NCI-H146 treated with DMSO at 0.1 percent for 48 hours (cell line): Measurements from ENCODE around the gene TM4SF18.
"Not testable (repeated sequence)": the region's sequence is repeated elsewhere in the genome, so short reads cannot be mapped to it uniquely, and the experiment has no call there.

ENCODE experiments used
- DNase-seq: peaks from one replicate; lab custom pipeline; 2025; ENCODE audit not compliant: unreplicated experiment; lab: John Stamatoyannopoulos, UW

TM4SF18 gene

GRCh38 chr3:149368674-149369497, 35.5 kb upstream of the TM4SF18 start:
- DNase-seq, result peak; percentile 72

DNA sequence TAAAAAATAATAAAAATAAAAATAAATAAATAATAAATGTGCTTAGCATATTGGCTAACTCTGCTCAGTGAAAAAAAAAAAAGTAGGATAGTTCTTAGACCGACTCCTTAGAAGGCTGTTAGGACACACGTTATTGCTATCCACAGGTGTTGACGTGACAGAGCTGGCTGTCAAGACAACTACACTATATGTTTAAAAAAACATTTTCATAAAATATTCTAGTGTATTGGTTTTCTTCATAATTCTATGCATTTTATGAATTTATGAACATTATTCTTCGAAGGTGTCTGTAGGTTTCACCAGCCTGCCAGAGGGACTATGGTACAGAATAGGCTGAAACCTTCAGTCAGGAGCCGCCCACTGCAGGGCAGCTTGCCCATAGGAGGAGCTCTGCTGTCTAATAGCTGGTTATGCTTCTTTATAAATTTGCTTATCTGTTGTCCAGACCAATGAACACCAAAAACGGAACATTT, 34.8 kb upstream of the TM4SF18 start:
- no peak for DNase-seq

GRCh38 chr3:149366941-149367840, 33.8 kb upstream of the TM4SF18 start:
- no peak for DNase-seq

DNA sequence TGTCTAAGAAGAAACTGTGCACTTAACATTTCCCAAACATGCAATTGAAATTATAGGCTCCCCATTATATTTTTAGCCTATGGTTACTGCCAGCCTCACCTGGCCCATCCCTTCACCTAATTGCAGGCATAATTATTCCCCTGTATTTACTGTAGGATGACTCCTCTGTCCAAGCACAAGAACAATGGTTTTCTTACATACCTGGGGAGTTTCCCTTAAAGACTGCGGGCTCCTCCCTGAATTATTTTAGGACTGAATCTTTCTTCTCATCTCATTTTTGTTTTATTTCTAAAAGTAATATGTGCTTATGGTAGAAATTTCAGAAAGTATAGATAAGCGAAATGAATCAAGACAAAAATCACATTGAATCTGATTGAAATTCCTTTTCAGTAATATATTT, 32.6 kb upstream of the TM4SF18 start:
- peak; percentile 95 for DNase-seq

- no peak for DNase-seq
These were observed 31.2 kb upstream of the TM4SF18 start for GRCh38 chr3:149364624-149365023.

DNA sequence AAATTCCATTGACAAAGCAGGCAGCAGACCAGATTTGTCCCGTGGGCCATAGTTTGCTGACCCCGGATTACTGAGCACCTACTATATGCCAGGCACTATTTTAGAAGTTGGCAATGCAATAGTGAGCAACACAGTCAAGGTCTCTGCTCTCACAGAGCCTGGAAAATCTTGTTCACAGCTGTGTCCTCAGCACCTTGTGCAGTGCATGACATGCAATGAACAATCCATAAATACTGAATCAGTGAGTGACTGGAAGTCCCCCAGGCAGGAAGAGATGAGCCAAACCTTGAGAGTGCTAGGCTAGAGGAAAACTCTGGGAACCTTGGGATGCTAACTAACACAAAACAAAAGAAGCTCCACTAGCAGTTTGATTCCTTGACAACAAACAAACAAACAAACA, 29.6 kb upstream of the TM4SF18 start:
- DNase-seq, result no peak

- DNase-seq, result no peak
These were observed 28.9 kb upstream of the TM4SF18 start for GRCh38 chr3:149362366-149362765.

- DNase-seq, result no peak
These were observed 23.2 kb upstream of the TM4SF18 start for GRCh38 chr3:149356630-149357029.

GRCh38 chr3:149356044-149356592, 22.7 kb upstream of the TM4SF18 start:
- DNase-seq, result no peak

- no peak for DNase-seq
These were observed 20.2 kb upstream of the TM4SF18 start for GRCh38 chr3:149353581-149354184.

- DNase-seq, result peak; percentile 87
These were observed 19.1 kb upstream of the TM4SF18 start for GRCh38 chr3:149352556-149352955.

DNA sequence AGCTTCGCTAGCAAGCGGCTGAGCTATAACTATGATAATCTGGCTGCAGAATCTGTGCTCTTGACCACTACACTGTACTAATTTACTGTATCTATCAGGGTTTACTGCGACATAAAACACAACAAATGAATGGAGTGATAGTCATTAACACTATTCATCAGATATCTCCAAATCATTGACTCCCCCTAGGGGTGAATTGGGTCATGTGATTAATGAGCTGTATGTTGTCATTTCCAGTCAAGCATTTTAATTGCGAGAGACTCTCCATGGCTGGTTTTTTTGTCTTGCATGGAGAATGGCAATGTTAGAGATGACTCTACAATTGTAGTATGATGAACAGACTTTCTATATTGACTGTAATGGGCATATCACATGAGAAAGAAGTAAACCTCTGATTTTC, 10.5 kb upstream of the TM4SF18 start:
- peak; percentile 46 for DNase-seq

- no peak for DNase-seq
These were observed 9.3 kb upstream of the TM4SF18 start for GRCh38 chr3:149342413-149343380.

GRCh38 chr3:149340310-149340933, 7.0 kb upstream of the TM4SF18 start:
- DNase-seq, result peak; percentile 99

GRCh38 chr3:149339931-149340309, 6.5 kb upstream of the TM4SF18 start:
- DNase-seq, result peak; percentile 92

GRCh38 chr3:149337486-149337885, 4.0 kb upstream of the TM4SF18 start:
- not testable (repeated sequence) for DNase-seq

GRCh38 chr3:149336925-149337324, 3.5 kb upstream of the TM4SF18 start:
- DNase-seq, result no peak

DNA sequence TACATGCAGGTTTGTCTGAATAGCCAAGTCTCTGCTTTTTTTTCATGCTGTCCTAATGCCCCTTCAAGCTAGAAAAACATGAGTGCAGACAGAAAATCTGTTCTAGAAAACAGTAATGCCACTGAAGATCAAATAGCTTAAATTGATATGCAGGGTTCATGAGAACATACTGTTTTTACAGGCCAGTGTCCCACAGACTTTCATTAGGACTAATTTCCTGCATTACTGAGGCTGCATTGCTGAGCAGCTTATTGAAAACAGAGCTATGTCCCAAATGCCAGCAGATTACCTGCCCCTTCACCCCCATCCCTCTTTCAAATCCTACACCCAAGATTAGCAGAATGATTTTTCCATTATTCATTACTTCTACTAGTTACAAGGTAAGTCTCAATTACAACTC, 665 bp downstream of the TM4SF18 start:
- no peak for DNase-seq

DNA sequence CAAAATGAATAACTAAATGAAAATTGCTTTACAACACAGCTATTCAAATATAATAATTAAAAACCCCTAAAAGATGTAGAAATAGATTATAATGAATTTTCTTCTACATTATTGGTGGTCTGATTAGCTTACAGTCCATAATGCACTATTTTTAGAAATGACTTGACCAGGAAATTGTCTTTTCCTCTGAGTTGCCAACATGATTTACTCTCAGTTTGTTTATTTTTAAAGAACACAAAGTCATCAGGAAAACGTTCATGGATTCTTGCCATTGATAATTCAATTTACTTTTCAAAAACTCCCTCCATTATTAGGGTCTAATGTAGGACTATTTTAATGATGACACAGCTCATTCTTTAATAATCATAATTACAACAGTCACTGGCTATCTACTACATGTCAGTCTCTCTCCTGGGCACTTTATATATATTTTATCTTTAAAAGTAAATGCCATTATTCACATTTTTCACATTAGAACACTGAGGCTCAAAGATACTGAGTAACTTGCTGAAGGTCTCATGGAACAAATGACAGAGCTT, 1.1 kb downstream of the TM4SF18 start:
- DNase-seq, result no peak
